OCI-LY1 (cell line): ENCODE results near the gene SEL1L2.

ENCODE experiments used
- CTCF ChIP-seq: fragments of 200-600 bp; sonication (generic), shearing (Covaris generic); IDR thresholded peaks from 2 replicates; pipeline ENCODE4 v1.5.1; 2017; ENCODE audit warnings: mild to moderate bottlenecking, antibody characterized with exemption, low read length, moderate library complexity, mixed read lengths
- EZH2 ChIP-seq: fragments of 200-600 bp; sonication (generic), shearing (Covaris generic); IDR thresholded peaks from 2 replicates; pipeline ENCODE4 v1.8.0; 2017; ENCODE audit warnings: borderline replicate concordance, mixed run types, mild to moderate bottlenecking, antibody characterized with exemption, low read length, moderate library complexity, mixed read lengths

- no peak for TF ChIP-seq CTCF
- no peak for TF ChIP-seq EZH2
Measured at GRCh38 chr20:13915284-13915683, 75.1 kb downstream of the SEL1L2 start.
